Mononuclear cell (primary cell): Measurements from ENCODE around the gene TRPC4AP. TPM values are rescaled to one million over a fixed set of nuclear protein-coding genes. Genes with fewer than 3 reads are reported as not detected.

Experiments
- H3K27me3 ChIP-seq: 2 replicates; pipeline ENCODE4 v1.6.0; 2011; ENCODE audit warnings: low read length, control low read depth; ENCODE audit not compliant: insufficient read depth
- H3K4me1 ChIP-seq: 2 replicates; pipeline ENCODE4 v1.5.1; 2011; ENCODE audit warnings: mild to moderate bottlenecking, low read length, control low read depth; ENCODE audit not compliant: insufficient read depth
- H3K4me3 ChIP-seq: 2 replicates; pipeline ENCODE4 v1.5.1; 2011; ENCODE audit warnings: mild to moderate bottlenecking, low read length, moderate library complexity
- H3K9me3 ChIP-seq: 2 replicates; pipeline ENCODE4 v1.5.1; 2011; ENCODE audit warnings: low read depth, mild to moderate bottlenecking, control low read depth, low read length
- total RNA-seq: library from RNA; depleted of rRNA; stranded (reverse); fragments of >200 nt; gene quantifications from one replicate; pipeline ENCODE4 v1.2.3, GENCODE V29; 2012

The TRPC4AP gene
- total RNA-seq, 1 donor, result 55.3 TPM

DNA sequence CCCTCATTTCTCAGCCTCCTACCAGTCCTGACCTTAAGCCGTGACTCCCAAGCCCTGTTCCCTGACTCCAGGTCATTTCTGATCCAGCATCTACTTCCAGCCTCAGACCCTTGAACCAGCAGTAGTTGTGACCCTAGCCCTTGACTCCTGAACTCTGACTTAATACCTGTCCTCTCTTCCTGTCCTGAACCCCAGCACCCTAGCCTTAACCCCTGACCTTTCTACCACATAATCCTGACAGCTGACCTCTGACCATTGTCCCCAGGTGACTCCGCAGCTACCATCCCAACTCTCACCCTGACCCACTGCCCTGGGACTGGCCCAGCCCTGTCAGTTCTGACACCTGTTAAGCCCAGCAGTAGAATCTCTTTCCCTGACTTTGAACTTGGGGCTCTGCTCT, 94.8 kb downstream of the TRPC4AP start:
- Histone ChIP-seq H3K4me1 (no peaks in the 10 kb centered on the region), H3K9me3 (no peaks in the 10 kb centered on the region), H3K27me3 (no peaks in the 10 kb centered on the region), H3K4me3 (no peak overlapping the region)

- no peaks in the 10 kb centered on the region for H3K9me3 ChIP-seq
- H3K4me1 ChIP-seq, result no peaks in the 10 kb centered on the region
- no peaks in the 10 kb centered on the region for H3K27me3 ChIP-seq
- H3K4me3 ChIP-seq, result no peak overlapping the region
These were observed 95.5 kb downstream of the TRPC4AP start for GRCh38 chr20:34997131-34997561.

- H3K4me3 ChIP-seq, result no peak overlapping the region
These were observed 96.2 kb downstream of the TRPC4AP start for GRCh38 chr20:34996243-34997028.

GRCh38 chr20:34995696-34996095, 96.9 kb downstream of the TRPC4AP start:
- H3K4me1 ChIP-seq, result no peaks in the 10 kb centered on the region
- no peaks in the 10 kb centered on the region for H3K27me3 ChIP-seq
- no peaks in the 10 kb centered on the region for H3K9me3 ChIP-seq
- H3K4me3 ChIP-seq, result no peak overlapping the region

More at GRCh38 chr20:34996243-34997028, 96.2 kb downstream of the TRPC4AP start:
- no peaks in the 10 kb centered on the region for H3K27me3 ChIP-seq
- H3K4me1 ChIP-seq, result no peaks in the 10 kb centered on the region
- no peaks in the 10 kb centered on the region for H3K9me3 ChIP-seq

DNA sequence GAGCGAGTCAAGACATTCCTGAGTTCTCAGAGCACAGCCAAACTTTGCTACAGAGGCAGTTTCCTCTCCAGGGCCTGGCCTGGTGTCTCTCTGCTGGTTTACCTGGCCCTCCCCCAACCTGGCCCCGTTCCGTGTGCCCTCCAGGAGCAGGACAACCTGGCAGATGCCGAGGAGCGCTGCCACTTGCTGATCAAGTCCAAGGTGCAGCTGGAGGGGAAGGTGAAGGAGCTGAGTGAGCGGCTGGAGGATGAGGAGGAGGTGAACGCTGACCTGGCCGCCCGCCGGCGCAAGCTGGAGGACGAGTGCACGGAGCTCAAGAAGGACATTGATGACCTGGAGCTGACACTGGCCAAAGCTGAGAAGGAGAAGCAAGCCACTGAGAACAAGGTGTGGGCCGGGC, 97.4 kb downstream of the TRPC4AP start:
- Histone ChIP-seq H3K4me3 (no peak overlapping the region), H3K9me3 (no peaks in the 10 kb centered on the region), H3K4me1 (no peaks in the 10 kb centered on the region), H3K27me3 (no peaks in the 10 kb centered on the region)

DNA sequence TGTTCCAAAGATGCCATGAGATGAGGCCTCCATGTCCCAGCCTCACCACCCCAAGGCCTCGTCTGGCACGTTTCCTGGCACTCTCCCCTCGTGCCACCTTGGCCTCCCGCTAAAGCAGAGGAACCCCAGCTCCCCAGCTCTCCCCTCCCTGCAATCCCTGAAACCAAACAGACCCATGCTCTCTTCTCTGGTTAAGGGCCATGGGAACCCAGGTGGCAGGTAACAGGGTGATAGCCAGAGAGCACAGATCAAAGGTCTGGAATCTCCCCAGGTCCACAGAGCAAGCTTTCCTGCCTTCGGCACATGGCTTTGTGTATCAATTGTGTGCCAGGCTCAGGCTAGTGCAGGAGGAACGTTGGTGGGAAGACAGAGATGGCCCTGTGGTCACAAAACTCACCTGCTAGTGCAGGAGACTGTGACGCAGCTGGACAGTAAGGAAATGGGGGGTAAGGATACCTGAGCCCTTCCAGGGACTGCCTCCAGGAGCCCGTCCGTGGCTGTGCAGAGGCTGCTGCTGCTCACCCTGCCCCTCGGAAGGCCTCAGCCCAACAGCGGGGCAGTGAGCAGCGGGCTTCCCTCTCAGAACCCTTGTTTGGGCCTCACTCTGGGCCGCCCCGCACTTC, 98.0 kb downstream of the TRPC4AP start:
- no peak overlapping the region for H3K4me3 ChIP-seq
- H3K4me1 ChIP-seq, result no peaks in the 10 kb centered on the region
- H3K27me3 ChIP-seq, result no peaks in the 10 kb centered on the region
- H3K9me3 ChIP-seq, result no peaks in the 10 kb centered on the region

- Histone ChIP-seq H3K4me1 (no peaks in the 10 kb centered on the region), H3K9me3 (no peaks in the 10 kb centered on the region), H3K4me3 (no peak overlapping the region), H3K27me3 (no peaks in the 10 kb centered on the region)
These were observed 98.6 kb downstream of the TRPC4AP start for GRCh38 chr20:34993941-34994508.

GRCh38 chr20:34992751-34993417, 99.7 kb downstream of the TRPC4AP start:
- Histone ChIP-seq H3K4me1 (no peaks in the 10 kb centered on the region), H3K4me3 (no peak overlapping the region), H3K9me3 (no peaks in the 10 kb centered on the region), H3K27me3 (no peaks in the 10 kb centered on the region)

- Histone ChIP-seq H3K4me1 (no peaks in the 10 kb centered on the region), H3K4me3 (no peak overlapping the region), H3K27me3 (no peaks in the 10 kb centered on the region), H3K9me3 (no peaks in the 10 kb centered on the region)
These were observed 101.9 kb downstream of the TRPC4AP start for GRCh38 chr20:34990661-34991214.

- no peak overlapping the region for H3K4me3 ChIP-seq
- H3K9me3 ChIP-seq, result no peaks in the 10 kb centered on the region
These were observed 102.4 kb downstream of the TRPC4AP start for GRCh38 chr20:34990231-34990630.

DNA sequence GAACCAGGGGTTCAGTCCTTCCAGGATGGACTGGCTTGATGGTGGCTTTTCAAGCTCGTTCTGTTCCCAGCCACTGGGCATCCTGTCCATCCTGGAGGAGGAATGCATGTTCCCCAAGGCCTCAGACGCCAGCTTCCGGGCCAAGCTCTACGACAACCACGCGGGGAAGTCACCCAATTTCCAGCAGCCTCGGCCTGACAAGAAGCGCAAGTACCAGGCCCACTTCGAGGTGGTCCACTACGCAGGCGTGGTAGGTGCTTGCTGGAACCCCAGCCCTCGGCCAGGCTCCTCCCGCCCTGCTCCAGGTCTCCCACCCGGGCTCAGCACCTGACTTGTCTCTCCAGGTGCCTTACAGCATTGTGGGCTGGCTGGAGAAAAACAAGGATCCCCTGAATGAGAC, 102.9 kb downstream of the TRPC4AP start:
- H3K9me3 ChIP-seq, result no peaks in the 10 kb centered on the region
- no peaks in the 10 kb centered on the region for H3K27me3 ChIP-seq
- H3K4me1 ChIP-seq, result no peaks in the 10 kb centered on the region
- no peak overlapping the region for H3K4me3 ChIP-seq

More at GRCh38 chr20:34990231-34990630, 102.4 kb downstream of the TRPC4AP start:
- Histone ChIP-seq H3K27me3 (no peaks in the 10 kb centered on the region), H3K4me1 (no peaks in the 10 kb centered on the region)

GRCh38 chr20:34989118-34989517, 103.5 kb downstream of the TRPC4AP start:
- Histone ChIP-seq H3K9me3 (no peaks in the 10 kb centered on the region), H3K4me3 (no peak overlapping the region), H3K4me1 (no peaks in the 10 kb centered on the region), H3K27me3 (no peaks in the 10 kb centered on the region)

DNA sequence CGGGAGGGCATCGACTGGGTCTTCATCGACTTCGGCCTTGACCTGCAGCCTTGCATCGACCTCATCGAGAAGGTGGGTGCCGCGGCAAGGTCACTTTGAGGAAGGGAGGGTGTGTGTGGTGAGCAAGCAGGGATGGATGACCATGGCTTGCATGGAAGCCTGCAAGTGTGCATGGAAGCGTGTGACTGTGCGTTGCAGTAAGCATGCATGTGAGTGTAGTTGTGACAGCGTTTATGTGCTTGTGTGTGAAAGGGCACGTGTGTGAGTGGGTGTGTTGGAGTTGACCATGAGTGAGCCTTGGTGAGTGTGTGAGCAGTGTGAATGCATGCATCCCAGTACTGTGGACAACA, 104.4 kb downstream of the TRPC4AP start:
- Histone ChIP-seq H3K4me3 (no peak overlapping the region), H3K4me1 (no peaks in the 10 kb centered on the region), H3K27me3 (no peaks in the 10 kb centered on the region), H3K9me3 (no peaks in the 10 kb centered on the region)

DNA sequence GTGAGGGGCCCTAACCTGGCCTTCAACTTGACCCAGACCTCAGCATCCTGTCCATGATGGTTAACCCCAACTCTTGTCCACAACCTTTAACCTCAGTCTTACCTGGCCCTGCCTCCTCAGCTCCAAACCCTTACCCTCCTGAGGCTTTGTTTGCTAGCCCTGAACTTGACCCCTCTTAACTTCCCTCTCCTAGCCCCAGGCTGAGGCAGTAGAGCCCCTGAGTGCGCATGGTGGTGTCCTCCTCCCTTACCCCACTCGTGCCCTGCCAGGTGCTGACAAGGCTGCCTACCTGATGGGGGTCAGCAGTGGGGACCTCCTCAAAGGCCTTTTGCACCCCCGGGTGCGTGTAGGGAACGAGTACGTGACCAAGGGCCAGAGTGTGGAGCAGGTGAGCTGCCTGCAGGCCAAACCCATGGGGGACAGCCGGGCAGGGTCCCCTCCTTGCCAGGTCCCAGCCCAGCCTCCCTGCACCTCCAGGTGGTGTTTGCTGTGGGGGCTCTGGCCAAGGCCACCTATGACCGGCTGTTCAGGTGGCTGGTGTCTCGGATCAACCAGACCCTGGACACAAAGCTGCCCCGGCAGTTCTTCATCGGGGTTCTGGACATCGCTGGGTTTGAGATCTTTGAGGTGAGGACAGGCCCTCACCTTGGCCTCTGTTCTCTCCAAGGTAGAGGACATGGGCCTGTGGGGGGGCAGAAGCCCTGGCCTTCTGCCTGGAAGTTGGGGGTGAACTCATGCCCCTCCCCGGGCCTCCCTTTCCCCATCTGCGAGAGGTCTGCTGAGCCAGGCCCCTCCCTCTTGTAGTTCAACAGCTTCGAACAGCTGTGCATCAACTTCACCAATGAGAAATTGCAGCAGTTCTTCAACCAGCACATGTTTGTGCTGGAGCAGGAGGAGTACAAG, 105.1 kb downstream of the TRPC4AP start:
- no peaks in the 10 kb centered on the region for H3K27me3 ChIP-seq
- H3K4me1 ChIP-seq, result no peaks in the 10 kb centered on the region
- no peaks in the 10 kb centered on the region for H3K9me3 ChIP-seq
- H3K4me3 ChIP-seq, result no peak overlapping the region
